ENCODE data around the gene TEKT5. TPM values are rescaled to one million over a fixed set of nuclear protein-coding genes. Genes with fewer than 3 reads are reported as not detected.

Gene TEKT5
- polyA plus RNA-seq, 3 donors = 0.16 TPM; not detected in 2

DNA sequence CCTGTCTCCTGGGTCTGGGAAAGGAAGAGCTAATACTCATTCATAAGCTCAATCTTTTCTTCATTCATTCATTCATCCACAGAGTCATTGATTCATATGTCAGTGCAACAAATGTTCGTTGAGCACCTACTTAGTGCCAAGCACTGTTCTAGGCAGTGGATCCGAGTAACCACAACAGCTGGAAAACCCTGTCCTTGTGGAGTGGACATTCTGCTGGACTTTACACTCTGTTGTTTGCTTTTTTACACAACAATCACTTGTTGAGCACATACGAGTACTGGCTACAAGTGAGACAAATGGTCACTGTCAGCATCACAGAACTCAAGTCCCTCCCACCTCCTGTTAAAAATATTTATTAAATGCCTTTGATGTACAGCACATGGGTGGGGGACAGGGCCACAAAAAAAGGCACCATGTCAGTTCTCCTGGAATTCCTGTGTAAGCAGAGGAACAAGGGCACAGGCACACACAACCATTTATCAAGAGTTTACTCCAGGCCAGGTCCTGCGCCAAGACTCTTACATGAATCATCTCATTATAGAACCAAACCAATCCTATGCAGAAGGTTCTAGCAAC, 46.9 kb downstream of the TEKT5 start:
- TF ChIP-seq CTCF (IDR thresholded peaks at IDR 0.05) = no peak
- H3K36me3 ChIP-seq (replicated peaks in 1 of 2; ENCODE audit: control insufficient read depth in 1 of 2, insufficient read depth in 2 of 2, low read length in 2 of 2) = no peaks in the 10 kb centered on the region
- no peaks in the 10 kb centered on the region for H4K20me1 ChIP-seq (ENCODE audit: insufficient read depth, low read length)
- peaks cover 2 to 6% (median 3%) of the 10 kb centered on the region in 3 donors for H3K27me3 Mint-ChIP-seq (ENCODE audit: low read depth in 3 of 3)
- H3K9ac ChIP-seq (ENCODE audit: insufficient read depth, low read length, poor library complexity, severe bottlenecking) = no peak overlapping the region
- no peak overlapping the region for H3K4me2 ChIP-seq (replicated peaks; ENCODE audit: extremely low read depth, low read length, poor library complexity, severe bottlenecking)
- intact Hi-C loops (cut with micrococcal nuclease) = loop anchor here in 1 of 2 donors (10.0 kb wide), 1 partner anchor 123 kb away; no protein-coding TSS in a partner anchor
- no peaks in the 10 kb centered on the region for H3K4me1 ChIP-seq (ENCODE audit: control insufficient read depth in 1 of 2, insufficient read depth in 2 of 2, low read length in 2 of 2)
- whole genome bisulfite sequencing (ENCODE audit: insufficient coverage) = 95% methylated on average over 3 of the region's 4 CpGs
- H3K27me3 ChIP-seq (ENCODE audit: control insufficient read depth in 2 of 2, insufficient read depth in 2 of 2, low read length in 2 of 2) = no peaks in the 10 kb centered on the region
- no peak overlapping the region for H2AFZ ChIP-seq (ENCODE audit: insufficient read depth, low read depth, low read length, poor library complexity, severe bottlenecking)
- H3K36me3 Mint-ChIP-seq = no peaks in the 10 kb centered on the region
- no peak overlapping the region for H3K4me3 Mint-ChIP-seq
- H3K27ac ChIP-seq (ENCODE audit: low read depth in 1 of 2, low read length in 2 of 2) = no peak overlapping the region
- no peaks in the 10 kb centered on the region for H3K9me3 Mint-ChIP-seq
- DNase-seq = no peak
- H3K9me3 ChIP-seq (replicated peaks in 1 of 2; ENCODE audit: control insufficient read depth in 1 of 2, insufficient read depth in 1 of 2, low read length in 2 of 2) = no peaks in the 10 kb centered on the region
- no peak overlapping the region for H3K27ac Mint-ChIP-seq
- no peak overlapping the region for H3K4me3 ChIP-seq (replicated peaks in 1 of 3; ENCODE audit: low read depth in 2 of 3, low read length in 3 of 3)
- H3K4me1 Mint-ChIP-seq = no peaks in the 10 kb centered on the region
- H3K79me2 ChIP-seq (ENCODE audit: insufficient read depth, low read length) = no peaks in the 10 kb centered on the region

DNA sequence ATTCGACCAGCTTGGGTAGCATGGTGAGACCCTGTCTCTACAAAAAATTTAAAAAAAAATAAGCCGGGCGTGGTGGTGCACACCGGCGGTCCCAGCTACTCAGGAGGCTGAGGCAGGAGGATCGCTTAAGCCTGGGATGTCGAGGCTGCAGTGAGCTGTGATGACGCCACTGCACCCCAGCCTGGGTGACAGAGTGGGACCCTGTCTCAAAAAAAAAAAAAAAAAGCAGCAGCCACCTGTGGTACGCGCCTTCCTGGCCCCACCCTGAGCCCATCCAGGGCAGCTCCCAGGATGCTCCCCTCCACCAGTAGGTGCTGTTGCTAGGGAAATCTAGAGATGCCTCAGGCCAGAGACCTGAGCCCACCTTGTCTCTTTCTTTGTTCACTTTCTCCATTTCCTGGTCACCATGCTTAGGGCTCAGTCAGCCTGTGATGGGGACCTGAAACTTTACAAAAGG, 47.4 kb downstream of the TEKT5 start:
- Mint-ChIP-seq H3K4me3 (no peak overlapping the region), H3K36me3 (no peaks in the 10 kb centered on the region), H3K9me3 (no peaks in the 10 kb centered on the region), H3K4me1 (no peaks in the 10 kb centered on the region), H3K27ac (no peak overlapping the region), H3K27me3 (ENCODE audit: low read depth in 3 of 3) (peaks cover 2 to 6% (median 3%) of the 10 kb centered on the region in 3 donors)
- Histone ChIP-seq H3K27me3 (ENCODE audit: control insufficient read depth in 2 of 2, insufficient read depth in 2 of 2, low read length in 2 of 2) (no peaks in the 10 kb centered on the region), H3K27ac (ENCODE audit: low read depth in 1 of 2, low read length in 2 of 2) (no peak overlapping the region), H2AFZ (ENCODE audit: insufficient read depth, low read depth, low read length, poor library complexity, severe bottlenecking) (no peak overlapping the region), H4K20me1 (ENCODE audit: insufficient read depth, low read length) (no peaks in the 10 kb centered on the region), H3K36me3 (replicated peaks in 1 of 2; ENCODE audit: control insufficient read depth in 1 of 2, insufficient read depth in 2 of 2, low read length in 2 of 2) (no peaks in the 10 kb centered on the region), H3K4me2 (replicated peaks; ENCODE audit: extremely low read depth, low read length, poor library complexity, severe bottlenecking) (no peak overlapping the region), H3K9me3 (replicated peaks in 1 of 2; ENCODE audit: control insufficient read depth in 1 of 2, insufficient read depth in 1 of 2, low read length in 2 of 2) (no peaks in the 10 kb centered on the region), H3K9ac (ENCODE audit: insufficient read depth, low read length, poor library complexity, severe bottlenecking) (no peak overlapping the region), H3K4me1 (ENCODE audit: control insufficient read depth in 1 of 2, insufficient read depth in 2 of 2, low read length in 2 of 2) (no peaks in the 10 kb centered on the region), H3K79me2 (ENCODE audit: insufficient read depth, low read length) (no peaks in the 10 kb centered on the region), H3K4me3 (replicated peaks in 1 of 3; ENCODE audit: low read depth in 2 of 3, low read length in 3 of 3) (no peak overlapping the region)
- 95% methylated on average over 8 of the region's 10 CpGs for WGBS (ENCODE audit: insufficient coverage)
- no peak for DNase-seq
- intact Hi-C loops (cut with micrococcal nuclease) = loop anchor here in 1 of 2 donors (10.0 kb wide), 1 partner anchor 122 kb away; no protein-coding TSS in a partner anchor
- no peak for TF ChIP-seq CTCF (IDR thresholded peaks at IDR 0.05)
